ACC112 (cell line): ENCODE measurements around the gene LTB.
A peak's percentile ranks its signal among the peaks of the same experiment; 100 is the strongest.

Source experiments
- H2AFZ ChIP-seq: fragments of 200-600 bp; sonication (generic); one replicate; pipeline ENCODE4 v1.6.0; 2017; ENCODE audit warnings: antibody characterized with exemption, low read length; ENCODE audit not compliant: unreplicated experiment
- H3K27ac ChIP-seq: fragments of 200-600 bp; sonication (generic); 2 replicates; pipeline ENCODE4 v1.5.1; 2014; ENCODE audit warnings: low read depth, mild to moderate bottlenecking, antibody characterized with exemption, low read length, moderate library complexity
- H3K27me3 ChIP-seq: fragments of 200-600 bp; sonication (generic); 2 replicates; pipeline ENCODE4 v1.6.1; 2014; ENCODE audit warnings: mild to moderate bottlenecking, antibody characterized with exemption, low read length, moderate library complexity, mixed read lengths; ENCODE audit not compliant: insufficient read depth
- H3K36me3 ChIP-seq: fragments of 200-600 bp; sonication (generic); 2 replicates; pipeline ENCODE4 v1.6.1; 2016; ENCODE audit warnings: mild to moderate bottlenecking, antibody characterized with exemption, low read length, moderate library complexity, mixed read lengths; ENCODE audit not compliant: insufficient read depth
- H3K4me1 ChIP-seq: fragments of 200-600 bp; sonication (generic); one replicate; pipeline ENCODE4 v1.6.1; 2016; ENCODE audit warnings: low read length, mixed read lengths; ENCODE audit not compliant: insufficient read depth, unreplicated experiment, control insufficient read depth
- H3K4me3 ChIP-seq: fragments of 200-600 bp; sonication (generic); 2 replicates; pipeline ENCODE4 v1.5.1; 2014; ENCODE audit warnings: mild to moderate bottlenecking, low read depth, low read length
- H3K79me2 ChIP-seq: fragments of 200-600 bp; sonication (generic); one replicate; pipeline ENCODE4 v1.6.0; 2016; ENCODE audit warnings: low read length; ENCODE audit not compliant: control insufficient read depth, unreplicated experiment, insufficient read depth

The LTB gene

GRCh38 chr6:31580807-31581433 lies 1.3 kb downstream of the LTB start:
- H3K4me3 ChIP-seq, result peak overlapping the region; percentile 98
- no peak overlapping the region for H3K27ac ChIP-seq
- peaks cover 5% of the 10 kb centered on the region for H3K4me1 ChIP-seq
- H3K27me3 ChIP-seq, result peaks cover 3% of the 10 kb centered on the region; the same call in 1 of the 2 replicates
- peaks cover 4% of the 10 kb centered on the region for H3K79me2 ChIP-seq
- peak overlapping the region; percentile 97 for H2AFZ ChIP-seq
- H3K36me3 ChIP-seq, result no peaks in the 10 kb centered on the region

GRCh38 chr6:31580438-31580740 lies 1.8 kb downstream of the LTB start:
- H3K27me3 ChIP-seq, result peaks cover 3% of the 10 kb centered on the region; the same call in 1 of the 2 replicates
- H2AFZ ChIP-seq, result peak overlapping the region; percentile 87
- peaks cover 5% of the 10 kb centered on the region for H3K4me1 ChIP-seq
- peak overlapping the region; percentile 98 for H3K4me3 ChIP-seq
- H3K36me3 ChIP-seq, result no peaks in the 10 kb centered on the region
- H3K79me2 ChIP-seq, result peaks cover 4% of the 10 kb centered on the region
- H3K27ac ChIP-seq, result no peak overlapping the region

GRCh38 chr6:31579546-31580437 lies 2.4 kb downstream of the LTB start:
- H3K4me3 ChIP-seq, result no peak overlapping the region
- no peaks in the 10 kb centered on the region for H3K36me3 ChIP-seq
- H2AFZ ChIP-seq, result no peak overlapping the region
- H3K27me3 ChIP-seq, result peaks cover 3% of the 10 kb centered on the region; the same call in 1 of the 2 replicates
- peaks cover 4% of the 10 kb centered on the region for H3K79me2 ChIP-seq
- no peak overlapping the region for H3K27ac ChIP-seq
- H3K4me1 ChIP-seq, result peaks cover 5% of the 10 kb centered on the region

GRCh38 chr6:31579119-31579505 lies 3.1 kb downstream of the LTB start:
- Histone ChIP-seq H3K27me3 (peaks cover 7% of the 10 kb centered on the region), H3K79me2 (peaks cover 4% of the 10 kb centered on the region), H3K27ac (no peak overlapping the region), H2AFZ (no peak overlapping the region), H3K36me3 (no peaks in the 10 kb centered on the region), H3K4me1 (peaks cover 5% of the 10 kb centered on the region), H3K4me3 (no peak overlapping the region)

GRCh38 chr6:31578184-31579118 lies 3.8 kb downstream of the LTB start:
- no peak overlapping the region for H3K4me3 ChIP-seq
- H3K27ac ChIP-seq, result no peak overlapping the region
- H3K27me3 ChIP-seq, result peaks cover 9% of the 10 kb centered on the region
- H3K36me3 ChIP-seq, result no peaks in the 10 kb centered on the region
- no peak overlapping the region for H2AFZ ChIP-seq
- peaks cover 5% of the 10 kb centered on the region for H3K4me1 ChIP-seq
- peaks cover 4% of the 10 kb centered on the region for H3K79me2 ChIP-seq

- H3K27ac ChIP-seq, result no peak overlapping the region
- no peak overlapping the region for H3K4me3 ChIP-seq
- peaks cover 9% of the 10 kb centered on the region for H3K27me3 ChIP-seq
- H3K36me3 ChIP-seq, result no peaks in the 10 kb centered on the region
- peaks cover 5% of the 10 kb centered on the region for H3K4me1 ChIP-seq
- H2AFZ ChIP-seq, result no peak overlapping the region
- peaks cover 4% of the 10 kb centered on the region for H3K79me2 ChIP-seq
These were observed 4.7 kb downstream of the LTB start for GRCh38 chr6:31577579-31577966.

- Histone ChIP-seq H3K27me3 (peaks cover 9% of the 10 kb centered on the region), H3K27ac (no peak overlapping the region), H3K79me2 (peaks cover 4% of the 10 kb centered on the region), H3K36me3 (no peaks in the 10 kb centered on the region), H3K4me3 (no peak overlapping the region), H2AFZ (no peak overlapping the region), H3K4me1 (peaks cover 5% of the 10 kb centered on the region)
These were observed 5.2 kb downstream of the LTB start for GRCh38 chr6:31576897-31577578.

- no peak overlapping the region for H3K4me3 ChIP-seq
- H3K27me3 ChIP-seq, result peaks cover 9% of the 10 kb centered on the region
- no peaks in the 10 kb centered on the region for H3K4me1 ChIP-seq
- H3K79me2 ChIP-seq, result no peaks in the 10 kb centered on the region
- H3K36me3 ChIP-seq, result no peaks in the 10 kb centered on the region
- H3K27ac ChIP-seq, result no peak overlapping the region
- H2AFZ ChIP-seq, result no peak overlapping the region
These were observed 6.1 kb downstream of the LTB start for GRCh38 chr6:31575952-31576685.

- Histone ChIP-seq H3K36me3 (no peaks in the 10 kb centered on the region), H3K4me3 (no peak within 1 kb of the TSS), H3K27ac (no peak within 1 kb of the TSS), H3K27me3 (peaks cover 9% of the 10 kb centered on the region), H2AFZ (no peak within 1 kb of the TSS), H3K79me2 (no peaks in the 10 kb centered on the region), H3K4me1 (no peaks in the 10 kb centered on the region)
These were observed 6.8 kb downstream of the LTB start, which contains the start of gene TNF for GRCh38 chr6:31575335-31575901. TSS of gene TNF (plus strand) at chr6:31575565. CDS start at chr6:31575742, 177 bp downstream.
